ENCODE measurements around the gene NPIPB2.
"Not testable (repeated sequence)": the region's sequence is repeated elsewhere in the genome, so short reads cannot be mapped to it uniquely, and the experiment has no call there.

NPIPB2 gene

DNA sequence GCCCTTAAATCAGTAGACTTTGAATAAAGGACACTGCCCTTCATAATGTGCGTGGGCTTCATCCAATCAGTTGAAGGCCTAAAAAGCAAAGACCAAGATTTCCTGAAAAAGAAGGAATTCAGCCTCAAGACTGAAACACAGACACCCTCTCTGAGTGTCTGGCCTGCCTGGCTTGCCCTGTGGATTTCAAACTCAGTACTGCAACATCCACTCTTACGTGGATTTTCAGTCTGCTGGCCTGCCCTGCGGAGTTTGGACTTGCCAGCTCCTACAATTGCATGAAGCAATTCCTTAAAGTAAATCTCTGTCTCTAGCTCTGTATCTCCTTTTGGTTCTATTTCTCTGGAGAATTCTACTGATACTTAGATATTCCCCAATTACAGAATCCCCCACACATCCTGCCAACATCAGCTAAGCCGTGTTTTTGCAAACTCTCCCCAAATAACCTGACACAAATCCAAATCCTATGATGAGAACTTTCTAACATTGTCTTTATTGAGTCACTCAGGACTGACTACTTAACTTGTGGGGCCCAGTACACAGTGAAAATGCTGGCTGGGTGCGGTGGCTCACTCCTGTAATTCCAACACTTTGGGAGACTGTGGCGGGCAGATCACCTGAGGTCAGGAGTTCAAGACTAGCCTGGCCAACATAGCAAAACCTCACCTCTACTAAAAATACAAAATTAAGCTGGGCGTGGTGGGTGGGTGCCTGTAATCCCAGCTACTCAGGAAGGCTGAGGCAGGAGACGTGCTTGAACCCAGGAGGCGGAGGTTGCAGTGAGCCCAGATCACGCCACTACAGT lies 15.9 kb upstream of the NPIPB2 start:
- DNase-seq (ENCODE audit: extremely low read depth, low read depth), result no peak
- TF ChIP-seq, protein P1, sequence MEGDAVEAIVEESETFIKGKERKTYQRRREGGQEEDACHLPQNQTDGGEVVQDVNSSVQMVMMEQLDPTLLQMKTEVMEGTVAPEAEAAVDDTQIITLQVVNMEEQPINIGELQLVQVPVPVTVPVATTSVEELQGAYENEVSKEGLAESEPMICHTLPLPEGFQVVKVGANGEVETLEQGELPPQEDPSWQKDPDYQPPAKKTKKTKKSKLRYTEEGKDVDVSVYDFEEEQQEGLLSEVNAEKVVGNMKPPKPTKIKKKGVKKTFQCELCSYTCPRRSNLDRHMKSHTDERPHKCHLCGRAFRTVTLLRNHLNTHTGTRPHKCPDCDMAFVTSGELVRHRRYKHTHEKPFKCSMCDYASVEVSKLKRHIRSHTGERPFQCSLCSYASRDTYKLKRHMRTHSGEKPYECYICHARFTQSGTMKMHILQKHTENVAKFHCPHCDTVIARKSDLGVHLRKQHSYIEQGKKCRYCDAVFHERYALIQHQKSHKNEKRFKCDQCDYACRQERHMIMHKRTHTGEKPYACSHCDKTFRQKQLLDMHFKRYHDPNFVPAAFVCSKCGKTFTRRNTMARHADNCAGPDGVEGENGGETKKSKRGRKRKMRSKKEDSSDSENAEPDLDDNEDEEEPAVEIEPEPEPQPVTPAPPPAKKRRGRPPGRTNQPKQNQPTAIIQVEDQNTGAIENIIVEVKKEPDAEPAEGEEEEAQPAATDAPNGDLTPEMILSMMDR (IDR thresholded peaks at IDR 0.05; ENCODE audit: low read depth, low read length, missing control alignments), result no peak

DNA sequence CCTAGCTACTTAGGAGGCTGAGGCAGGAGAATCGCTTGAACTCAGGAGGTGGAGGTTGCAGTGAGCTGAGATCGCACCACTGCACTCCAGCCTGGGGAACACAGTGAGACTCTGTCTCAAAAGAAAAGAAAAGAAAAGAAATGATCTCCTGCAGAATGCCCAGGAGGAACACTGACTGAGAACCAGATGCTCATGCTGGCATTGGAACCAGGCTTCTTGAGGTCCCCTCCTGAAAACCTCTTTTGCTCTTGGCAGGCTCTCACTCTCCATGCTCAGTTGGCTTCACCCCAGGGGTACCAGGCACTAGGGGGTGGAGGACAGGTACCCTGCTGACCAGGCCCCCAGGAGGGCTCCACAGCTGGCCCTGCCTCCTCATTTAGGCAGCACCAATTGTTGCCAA lies 14.7 kb upstream of the NPIPB2 start:
- no peak overlapping the region for H3K4me3 ChIP-seq (replicated peaks; ENCODE audit: low read depth, low read length)
- no peak for DNase-seq (ENCODE audit: extremely low read depth, low read depth)
- TF ChIP-seq, protein P1 (IDR thresholded peaks at IDR 0.05; ENCODE audit: low read depth, low read length, missing control alignments), result no peak

More for the DNA sequence above, 15.9 kb upstream of the NPIPB2 start:
- H3K4me3 ChIP-seq (replicated peaks; ENCODE audit: low read depth, low read length), result no peak overlapping the region

DNA sequence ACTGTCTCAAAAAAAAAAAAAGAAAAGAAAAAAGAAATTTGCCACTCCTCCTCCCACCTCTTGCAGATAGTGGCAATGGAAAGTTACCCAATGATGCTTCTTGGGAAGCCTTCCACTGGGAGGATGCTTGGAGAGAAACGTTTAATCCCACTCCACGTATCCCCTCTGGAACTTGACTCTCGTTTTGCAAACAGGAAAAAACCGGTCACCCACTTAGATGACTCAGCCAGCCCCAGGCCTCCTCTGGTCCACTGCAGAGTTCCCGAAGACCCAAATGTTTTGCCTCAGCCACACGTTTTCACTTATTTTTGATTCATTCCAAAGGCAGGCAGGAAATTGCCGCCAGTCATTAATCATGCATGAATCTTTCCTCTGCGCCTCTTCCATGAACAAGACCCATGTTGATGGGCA lies 13.9 kb upstream of the NPIPB2 start:
- DNase-seq (ENCODE audit: extremely low read depth, low read depth), result peak; percentile 95

DNA sequence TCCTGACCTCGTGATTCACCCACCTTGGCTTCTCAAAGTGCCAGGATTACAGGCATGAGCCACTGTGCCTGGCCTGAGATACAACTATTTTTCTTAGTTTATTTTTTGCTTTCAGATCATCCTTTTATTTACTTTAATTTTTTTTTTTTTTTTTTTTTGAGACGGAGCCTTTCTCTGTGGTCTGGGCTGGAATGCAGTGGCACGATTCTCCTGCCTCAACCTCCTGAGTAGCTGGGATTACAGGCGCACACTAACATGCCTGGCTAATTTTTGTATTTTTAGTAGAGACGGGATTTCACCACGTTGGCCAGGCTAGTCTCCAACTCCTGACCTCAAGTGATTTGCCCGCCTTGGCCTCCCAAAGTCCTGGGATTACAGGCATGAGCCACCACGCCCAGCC lies 11.7 kb upstream of the NPIPB2 start:
- not testable (repeated sequence) for H3K4me3 ChIP-seq (replicated peaks; ENCODE audit: low read depth, low read length); DNase-seq (ENCODE audit: extremely low read depth, low read depth)

More for the DNA sequence above, 13.9 kb upstream of the NPIPB2 start:
- TF ChIP-seq, protein P1 (IDR thresholded peaks at IDR 0.05; ENCODE audit: low read depth, low read length, missing control alignments), result no peak
- no peak overlapping the region for H3K4me3 ChIP-seq (replicated peaks; ENCODE audit: low read depth, low read length)

DNA sequence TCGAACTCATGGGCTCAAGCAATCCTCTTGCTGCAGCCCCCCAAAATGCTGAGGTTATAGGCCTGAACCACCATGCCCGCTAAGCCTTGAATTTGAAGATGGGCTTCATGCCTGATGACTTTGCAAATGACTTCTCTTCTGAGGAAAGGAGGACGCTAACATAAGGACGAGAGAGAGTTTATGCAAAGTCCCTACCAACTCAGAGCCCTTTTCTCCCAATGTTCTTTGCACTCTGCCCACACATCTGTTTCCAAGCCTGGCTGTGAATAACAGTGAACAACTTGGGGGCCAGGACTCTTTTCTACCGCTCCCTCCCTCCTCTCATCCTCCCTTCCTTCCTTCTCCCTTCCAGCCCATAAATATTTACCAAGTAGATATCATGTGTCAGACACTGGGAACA lies 8.5 kb upstream of the NPIPB2 start:
- H3K4me3 ChIP-seq (replicated peaks; ENCODE audit: low read depth, low read length), result no peak overlapping the region
- TF ChIP-seq, protein P1 (IDR thresholded peaks at IDR 0.05; ENCODE audit: low read depth, low read length, missing control alignments), result no peak
- DNase-seq (ENCODE audit: extremely low read depth, low read depth), result no peak

DNA sequence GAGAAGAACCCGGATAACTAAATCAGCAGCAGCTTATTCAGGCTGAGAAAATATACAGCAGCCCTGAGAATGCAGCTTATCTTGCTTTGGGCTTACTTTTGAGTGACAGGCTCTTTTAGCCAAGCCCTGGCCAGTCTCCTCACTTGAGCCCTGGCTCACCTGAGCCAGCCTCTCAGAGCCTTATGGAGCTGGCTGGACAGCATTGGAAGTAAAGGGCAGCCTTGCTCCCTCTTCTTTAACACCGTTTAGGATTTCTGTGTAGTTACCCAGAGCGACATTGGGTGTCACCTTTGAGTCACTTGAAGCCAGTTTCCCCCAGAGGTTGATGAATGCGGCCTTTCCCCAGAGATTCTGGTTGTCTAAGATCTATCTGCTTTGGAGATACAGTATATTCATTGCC lies 7.7 kb upstream of the NPIPB2 start:
- H3K4me3 ChIP-seq (replicated peaks; ENCODE audit: low read depth, low read length), result no peak overlapping the region
- TF ChIP-seq, protein P1 (IDR thresholded peaks at IDR 0.05; ENCODE audit: low read depth, low read length, missing control alignments), result peak; percentile 60
- no peak for DNase-seq (ENCODE audit: extremely low read depth, low read depth)

DNA sequence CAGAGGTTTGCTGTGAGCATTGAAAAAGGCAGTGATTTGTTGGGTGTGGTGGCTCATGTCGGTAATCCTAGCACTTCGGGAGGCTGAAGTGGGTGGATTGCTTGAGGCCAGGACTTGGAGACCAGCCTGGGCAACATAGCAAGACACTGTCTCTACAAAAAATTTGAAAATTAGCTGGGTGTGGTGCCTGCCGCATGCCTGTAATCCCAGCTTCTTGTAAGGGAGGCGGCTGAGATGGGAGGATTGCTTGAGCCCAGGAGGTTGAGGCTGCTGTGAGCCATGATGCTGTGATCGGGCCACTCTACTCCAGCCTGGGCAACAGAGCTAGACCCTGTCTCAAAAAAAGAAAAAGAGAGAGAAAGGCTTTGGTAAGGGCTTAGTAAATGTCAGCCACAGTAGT lies 7.0 kb upstream of the NPIPB2 start:
- no peak overlapping the region for H3K4me3 ChIP-seq (replicated peaks; ENCODE audit: low read depth, low read length)
- DNase-seq (ENCODE audit: extremely low read depth, low read depth), result no peak

More for the DNA sequence above, 7.0 kb upstream of the NPIPB2 start:
- TF ChIP-seq, protein P1 (IDR thresholded peaks at IDR 0.05; ENCODE audit: low read depth, low read length, missing control alignments), result no peak
